GM21526 (cell line): ENCODE data around the gene DNM2.
"Not testable (repeated sequence)": the region's sequence is repeated elsewhere in the genome, so short reads cannot be mapped to it uniquely, and the experiment has no call there.

Experiments used
- ATAC-seq: cut with Tn5 transposase; IDR thresholded peaks from one replicate; pipeline ENCODE4 v1.9.1; 2021; ENCODE audit warnings: moderate library complexity; ENCODE audit not compliant: unreplicated experiment, low FRiP score

Gene DNM2

GRCh38 chr19:10749435-10750384, 31.8 kb downstream of the DNM2 start:
- no peak for ATAC-seq

DNA sequence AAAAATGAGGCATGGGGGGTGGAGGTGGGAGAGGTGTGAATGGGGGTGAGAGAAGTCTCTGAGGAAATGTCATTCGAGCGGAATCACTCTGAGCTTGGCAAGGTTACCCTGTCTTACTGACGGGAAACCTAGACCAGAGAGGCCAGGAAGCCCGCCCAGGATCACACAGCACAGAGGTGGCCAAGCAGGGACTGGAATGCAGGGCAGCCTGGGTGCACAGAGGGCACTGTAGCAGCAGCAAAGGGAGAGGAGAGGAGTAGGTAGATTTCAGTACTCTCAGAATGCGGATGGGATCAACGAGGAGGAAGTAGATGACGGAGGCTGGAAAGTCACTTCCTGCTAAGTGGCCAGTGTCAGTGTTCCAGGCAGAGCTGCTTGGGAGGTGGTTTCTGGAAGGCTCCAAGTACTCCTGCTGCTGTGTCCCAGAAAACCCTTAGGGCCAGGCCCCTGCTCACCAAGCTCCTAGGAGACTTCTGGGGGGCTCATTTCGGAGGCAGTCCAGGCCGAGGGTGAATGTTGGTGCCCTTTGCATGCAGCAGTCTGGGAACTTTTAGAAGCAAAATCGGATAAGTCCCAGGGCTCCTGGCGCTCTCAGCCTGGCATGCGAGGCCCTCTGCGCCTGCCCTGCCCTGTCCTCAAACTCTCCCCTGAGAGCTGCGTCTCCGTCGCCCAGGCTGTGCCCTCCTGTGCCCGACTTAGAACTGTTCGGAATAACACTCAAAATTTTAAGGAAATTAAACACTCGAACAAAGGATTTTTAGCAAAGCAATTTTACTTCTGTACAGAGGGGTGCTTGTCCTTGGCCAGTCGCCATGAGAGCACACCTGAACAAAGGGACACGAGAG, 33.5 kb downstream of the DNM2 start:
- ATAC-seq = no peak

GRCh38 chr19:10752237-10752912, 34.5 kb downstream of the DNM2 start:
- ATAC-seq = no peak

- no peak for ATAC-seq
Measured at GRCh38 chr19:10752913-10753704, 35.2 kb downstream of the DNM2 start.

DNA sequence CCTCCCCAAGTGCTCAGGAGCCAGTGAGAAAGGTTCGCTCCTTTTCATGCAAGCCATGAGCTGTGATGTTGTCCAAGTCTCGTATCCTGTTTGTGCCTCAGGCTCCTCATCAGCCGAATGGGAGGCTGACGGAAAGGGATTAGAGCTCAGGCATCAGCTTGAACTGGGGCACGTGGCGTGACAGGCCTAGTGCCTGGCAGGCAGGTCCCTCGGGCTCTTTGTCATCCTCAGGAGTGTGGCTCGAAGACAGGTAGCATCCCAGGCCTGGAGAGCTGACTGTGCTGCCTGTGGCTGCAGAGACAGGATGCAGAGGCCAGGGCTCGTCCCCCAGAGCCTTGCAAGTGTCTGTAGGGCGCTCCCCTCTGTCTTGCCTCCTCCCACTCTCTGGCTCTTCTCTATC, 38.5 kb downstream of the DNM2 start:
- ATAC-seq = no peak

DNA sequence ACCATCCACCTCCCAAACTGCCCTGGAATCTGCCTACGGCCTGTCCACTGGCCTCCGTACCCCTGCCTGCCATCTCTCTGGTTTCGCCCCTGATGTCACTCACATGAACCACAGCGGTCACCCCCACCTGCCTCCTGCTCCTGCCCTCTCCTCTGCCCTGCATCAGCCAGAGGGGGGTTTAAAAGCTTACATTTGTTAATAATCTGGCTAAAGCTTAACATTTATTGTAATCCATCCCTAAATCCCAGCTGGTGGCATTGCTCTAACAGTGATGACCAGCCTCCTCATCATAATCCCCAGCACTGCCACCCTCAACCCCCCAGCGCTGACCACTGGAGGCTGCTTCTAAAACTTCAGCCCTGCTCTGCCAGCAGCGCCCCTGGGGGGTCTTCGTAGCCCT, 38.9 kb downstream of the DNM2 start:
- ATAC-seq = no peak

DNA sequence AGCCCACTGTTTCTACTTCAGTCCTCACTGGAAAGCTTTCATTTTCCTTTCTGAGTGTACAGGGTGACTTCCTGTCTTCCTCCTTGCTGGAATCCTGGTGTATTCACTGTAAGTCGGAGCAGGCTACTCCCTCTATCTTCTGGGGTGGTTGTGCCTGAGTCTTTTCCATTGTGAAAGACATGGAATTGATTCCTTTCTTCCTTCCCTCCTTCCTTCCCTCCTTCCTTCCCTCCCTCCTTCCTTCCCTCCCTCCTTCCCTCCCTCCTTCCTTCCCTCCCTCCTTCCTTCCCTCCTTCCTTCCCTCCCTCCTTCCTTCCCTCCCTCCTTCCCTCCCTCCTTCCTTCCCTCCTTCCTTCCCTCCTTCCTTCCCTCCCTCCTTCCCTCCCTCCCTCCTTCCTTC, 40.2 kb downstream of the DNM2 start:
- not testable (repeated sequence) for ATAC-seq

GRCh38 chr19:10758978-10759377, 41.1 kb downstream of the DNM2 start:
- no peak for ATAC-seq

GRCh38 chr19:10760273-10760944, 42.5 kb downstream of the DNM2 start:
- no peak for ATAC-seq

- ATAC-seq = no peak
Measured at GRCh38 chr19:10761443-10762250, 43.8 kb downstream of the DNM2 start.

DNA sequence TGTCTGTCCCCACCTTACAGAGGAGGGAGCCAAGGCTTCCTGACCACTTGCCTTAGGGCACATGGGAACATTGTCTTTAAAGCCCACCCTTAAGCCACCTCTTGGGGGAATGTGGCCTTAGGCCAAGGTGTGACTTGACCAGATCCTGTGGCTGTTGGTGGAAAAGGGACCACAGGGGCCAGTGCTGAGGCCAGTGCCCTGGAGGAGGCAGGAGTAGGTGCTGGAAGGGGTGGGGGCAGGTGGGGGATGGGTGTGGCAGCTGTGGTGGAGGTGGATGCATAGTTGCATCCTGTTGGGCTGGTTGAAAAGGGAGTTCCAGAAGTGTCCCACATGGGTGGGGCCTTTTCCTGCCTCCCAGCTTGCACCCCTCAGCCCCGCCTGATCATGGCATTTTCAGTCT, 44.8 kb downstream of the DNM2 start:
- ATAC-seq = no peak

- ATAC-seq = no peak
Measured at GRCh38 chr19:10763411-10763810, 45.5 kb downstream of the DNM2 start.

DNA sequence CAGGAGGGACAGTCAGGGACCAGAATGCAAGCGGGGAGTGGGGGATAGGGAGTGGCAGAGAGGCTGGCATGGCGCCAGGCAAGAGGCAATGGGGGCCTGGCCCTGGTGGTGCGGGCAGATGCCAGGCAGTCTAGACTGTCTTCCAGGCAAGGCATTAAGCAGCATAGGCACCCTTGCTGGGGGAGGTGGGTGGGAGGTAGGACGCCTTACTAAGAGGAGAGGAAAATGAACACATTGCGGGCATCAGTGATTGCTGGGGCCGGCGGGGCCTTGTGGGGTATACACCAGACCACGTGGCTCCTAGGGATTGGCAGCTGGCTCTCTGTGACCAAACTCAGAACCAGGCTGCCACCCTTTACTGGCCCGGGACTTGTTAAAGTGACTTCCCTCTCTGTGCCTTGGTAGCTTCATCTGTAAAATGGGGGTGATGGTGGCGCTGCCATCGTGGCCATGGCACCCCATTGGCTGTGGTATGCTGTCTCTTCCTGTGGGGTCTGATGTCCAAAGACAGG, 46.0 kb downstream of the DNM2 start:
- ATAC-seq = no peak

GRCh38 chr19:10764340-10764894, 46.5 kb downstream of the DNM2 start:
- ATAC-seq = no peak

DNA sequence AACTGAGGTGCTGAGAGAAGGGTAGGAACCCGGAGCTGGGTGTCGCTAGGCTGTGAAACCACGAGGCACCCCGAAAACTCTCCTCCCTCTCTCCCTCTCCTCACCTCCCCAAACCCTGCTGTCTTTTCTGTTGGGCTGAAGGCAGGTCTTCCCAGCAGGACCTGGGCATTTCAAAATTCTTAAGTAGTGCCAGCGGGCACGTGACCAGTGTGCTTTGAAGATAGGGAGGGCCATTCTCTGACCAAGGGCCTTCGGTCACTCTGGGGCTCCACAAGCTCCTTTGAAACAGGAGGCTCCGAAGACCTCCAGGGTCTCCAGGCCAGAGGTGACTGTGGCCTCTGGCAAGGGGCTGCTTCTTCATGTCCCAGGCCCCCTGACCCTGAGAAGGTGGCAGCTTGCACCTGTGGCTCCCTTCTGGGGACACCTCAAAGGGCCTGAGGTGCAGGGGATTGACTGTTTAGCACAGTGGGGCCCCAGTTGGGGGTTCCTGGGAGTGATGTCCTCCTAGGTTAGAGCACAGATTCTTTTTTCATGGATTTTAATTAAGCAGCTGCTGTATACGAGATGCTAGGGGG, 48.3 kb downstream of the DNM2 start:
- no peak for ATAC-seq

DNA sequence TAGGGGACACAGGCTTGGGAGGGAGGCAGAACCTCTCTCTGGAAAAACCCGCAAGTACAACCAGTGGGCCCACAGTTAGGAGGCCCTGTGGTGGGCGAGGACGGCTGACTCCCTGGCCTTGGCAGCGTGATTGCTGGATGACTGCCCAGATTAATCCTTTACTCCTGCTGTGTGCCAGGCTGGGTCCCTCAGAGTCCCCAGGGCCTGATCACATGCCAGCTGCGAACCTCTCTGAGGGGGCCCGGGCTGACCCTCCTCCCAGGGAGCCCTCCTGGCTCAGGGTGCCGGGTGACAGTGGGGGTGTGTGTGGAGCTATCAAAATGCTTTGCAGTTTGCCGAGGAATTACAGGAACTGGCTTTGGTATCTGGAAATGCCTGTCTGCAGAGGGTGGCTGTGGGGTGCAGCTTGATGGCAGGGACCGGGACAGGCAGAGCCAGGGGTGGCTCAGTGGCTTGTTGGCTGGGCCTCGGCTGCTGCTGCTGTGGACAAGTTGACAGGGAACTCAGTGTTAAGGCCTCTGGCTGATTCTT, 48.9 kb downstream of the DNM2 start:
- no peak for ATAC-seq

DNA sequence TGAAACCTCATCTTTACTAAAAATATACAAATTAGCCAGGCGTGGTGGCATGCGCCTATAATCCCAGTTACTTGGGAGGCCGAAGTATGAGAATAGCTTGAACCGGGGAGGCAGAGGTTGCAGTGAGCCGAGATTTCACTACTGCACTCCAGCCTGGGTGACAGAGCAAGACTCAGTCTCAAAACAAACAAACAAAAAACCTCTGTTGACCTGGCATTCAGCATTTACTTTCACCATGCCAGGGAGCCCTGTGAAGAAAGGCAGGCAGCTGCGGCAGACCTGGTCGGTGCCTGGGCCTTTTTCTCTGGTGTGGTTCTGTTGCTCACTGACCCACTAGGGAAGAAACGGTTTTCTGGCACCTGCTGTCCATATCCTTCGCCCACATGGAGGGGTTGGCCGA, 49.8 kb downstream of the DNM2 start:
- no peak for ATAC-seq

DNA sequence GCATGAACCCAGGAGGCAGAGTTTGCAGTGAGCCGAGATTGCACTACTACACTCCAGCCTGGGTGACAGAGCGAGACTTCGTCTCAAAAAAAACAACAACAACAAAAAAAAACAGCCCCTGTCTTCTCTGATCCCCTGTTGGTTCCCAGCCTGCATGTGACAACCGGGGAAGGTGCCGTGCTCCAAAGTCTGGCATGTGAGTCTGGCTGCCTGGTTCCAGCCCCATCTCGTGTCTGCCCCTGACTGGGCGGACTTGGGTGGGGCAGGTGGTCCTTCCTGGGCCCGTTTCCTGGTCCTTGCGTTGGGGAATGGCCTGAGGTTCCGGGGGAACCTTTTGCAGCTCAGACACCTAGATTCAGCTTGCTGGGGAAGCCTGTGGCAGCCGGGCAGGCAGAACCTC, 50.5 kb downstream of the DNM2 start:
- no peak for ATAC-seq
